ENCODE measurements around the gene KAT2B. TPM values are rescaled to one million over a fixed set of nuclear protein-coding genes. Genes with fewer than 3 reads are reported as not detected.

KAT2B gene
- total and polyA plus RNA-seq, 12 donors, result 11.4 to 104 (median 85.2) TPM

- Histone ChIP-seq H3K4me1 (peaks cover 0 to 52% (median 22%) of the 10 kb centered on the region in 9 donors), H3K9me3 (no peaks in the 10 kb centered on the region), H3K27ac (peak overlapping the region in 7 of 10 donors; percentile 2 to 64 (median 44)), H3K27me3 (no peaks in the 10 kb centered on the region), H3K4me3 (no peak overlapping the region), H3K36me3 (peaks cover 0 to 29% (median 0%) of the 10 kb centered on the region in 9 donors)
- TF ChIP-seq CTCF (IDR thresholded peaks at IDR 0.05), result no peak
- intact Hi-C loops (cut with DNase I), result no loop called here
- ATAC-seq (peak in 2 of 8 donors; percentile 41 to 76), DNase-seq (no peak)
- WGBS, 2 donors, result 64 to 70% methylated on average over 6 of the region's 6 CpGs
These were observed 32.2 kb downstream of the KAT2B start for GRCh38 chr3:20072422-20072821.

- Histone ChIP-seq H3K9me3 (no peaks in the 10 kb centered on the region), H3K27me3 (no peaks in the 10 kb centered on the region), H3K4me1 (peaks cover 0 to 49% (median 21%) of the 10 kb centered on the region in 9 donors), H3K36me3 (peaks cover 0 to 29% (median 0%) of the 10 kb centered on the region in 9 donors), H3K4me3 (no peak overlapping the region), H3K27ac (peak overlapping the region in 5 of 10 donors; percentile 18 to 64 (median 44))
- ATAC-seq, result peak in 1 of 8 donors; percentile 34
- intact Hi-C loops (cut with DNase I), result no loop called here
- DNase-seq, result no peak
- no peak for TF ChIP-seq CTCF (IDR thresholded peaks at IDR 0.05)
- 72 to 74% methylated on average over 5 of the region's 5 CpGs for WGBS, 2 donors
These were observed 32.8 kb downstream of the KAT2B start for GRCh38 chr3:20073068-20073467.

- no peak for DNase-seq
- intact Hi-C loops (cut with DNase I), result no loop called here
- no peak overlapping the region for H3K27ac ChIP-seq
- no peaks in the 10 kb centered on the region for H3K9me3 ChIP-seq
- 92 to 94% methylated on average over 4 of the region's 4 CpGs for WGBS, 2 donors
- peaks cover 0 to 42% (median 19%) of the 10 kb centered on the region in 9 donors for H3K4me1 ChIP-seq
- ATAC-seq, result no peak
- no peaks in the 10 kb centered on the region for H3K27me3 ChIP-seq
- no peak overlapping the region for H3K4me3 ChIP-seq
- peaks cover 0 to 30% (median 0%) of the 10 kb centered on the region in 9 donors for H3K36me3 ChIP-seq
- TF ChIP-seq CTCF (IDR thresholded peaks at IDR 0.05), result no peak
These were observed 33.4 kb downstream of the KAT2B start for GRCh38 chr3:20073683-20074082.

GRCh38 chr3:20074226-20075063, 34.2 kb downstream of the KAT2B start:
- no peak for ATAC-seq
- intact Hi-C loops (cut with DNase I), result no loop called here
- H3K27ac ChIP-seq, result no peak overlapping the region

More at GRCh38 chr3:20074226-20075063, 34.2 kb downstream of the KAT2B start:
- WGBS, 2 donors, result 94% methylated on average over 6 of the region's 6 CpGs
- H3K27me3 ChIP-seq, result no peaks in the 10 kb centered on the region
- H3K9me3 ChIP-seq, result no peaks in the 10 kb centered on the region
- peaks cover 0 to 36% (median 0%) of the 10 kb centered on the region in 9 donors for H3K36me3 ChIP-seq
- H3K4me1 ChIP-seq, result peaks cover 0 to 41% (median 15%) of the 10 kb centered on the region in 9 donors
- H3K4me3 ChIP-seq, result no peak overlapping the region
- no peak for DNase-seq
- no peak for TF ChIP-seq CTCF (IDR thresholded peaks at IDR 0.05)
